K562 (cell line): ENCODE measurements around the gene SLC25A29. TPM values are rescaled to one million over a fixed set of nuclear protein-coding genes. Genes with fewer than 3 reads are reported as not detected.
A peak's percentile ranks its signal among the peaks of the same experiment; 100 is the strongest.
"Not testable (repeated sequence)": the region's sequence is repeated elsewhere in the genome, so short reads cannot be mapped to it uniquely, and the experiment has no call there.

ENCODE experiments used
- ATAC-seq: fragments of 200-7000 bp; cut with Tn5 transposase; 3 replicates; pipeline ENCODE4 v1.9.1; 2020; ENCODE audit warnings: moderate library complexity
- BruUV-seq: library from RNA; stranded (reverse); fragments of 400-500 nt; replicated peaks from 2 replicates; lab custom pipeline; 2021; lab: Mats Ljungman, UMichigan
- CTCF ChIA-PET: fragments of 300-600 bp; formaldehyde crosslinking; extraction: SDS; loops from one replicate; lab custom pipeline; 2021; ENCODE audit warnings: low intra/inter-chr PET ratio; lab: Yijun Ruan, JAX
- POLR2A ChIA-PET: fragments of 300-600, 350-650 bp; sonication (Branson Sonifier 250); formaldehyde crosslinking; extraction: SDS; loops from one replicate; lab custom pipeline; 2021; ENCODE audit warnings: antibody characterized with exemption, inconsistent platforms; lab: Yijun Ruan, JAX
- DNase-seq, 4 experiments: peaks; one replicate each; pipeline versions ENCODE4 v3.0.0 to v3.0.0-alpha.2; 2011 to 2018; ENCODE audit warnings: low spot score in 3 of 4, mixed read lengths in 3 of 4; ENCODE audit errors: extremely low read depth in 1 of 4
- FAIRE-seq: peaks from 2 replicates; lab custom pipeline; 2011; peaks lifted over from hg19 to GRCh38; lab: Jason Lieb, UNC
- H2AFZ ChIP-seq: 2 replicates; pipeline ENCODE4 v1.6.0; 2011; ENCODE audit warnings: low read depth, low read length, control low read depth, inconsistent platforms
- H3K27ac ChIP-seq: fragments of 200-600 bp; 3 replicates; pipeline ENCODE4 v1.8.0; 2011; ENCODE audit warnings: low read depth, mild to moderate bottlenecking, control low read depth, inconsistent platforms, low read length, moderate library complexity, mixed read lengths; ENCODE audit errors: extremely low read depth
- H3K27me3 ChIP-seq, 2 experiments: fragments of 300-600 bp in 1 of 2; 2 replicates in 1 of 2; 3 replicates in 1 of 2; pipeline versions ENCODE4 v1.6.0 to v1.8.0; 2011; ENCODE audit warnings: inconsistent platforms in 2 of 2, low read length in 2 of 2, mild to moderate bottlenecking in 1 of 2, mixed read lengths in 1 of 2, moderate library complexity in 1 of 2; ENCODE audit not compliant: control insufficient read depth in 2 of 2, insufficient read depth in 2 of 2
- H3K36me3 ChIP-seq: fragments of 300-600 bp; 3 replicates; pipeline ENCODE4 v1.8.0; 2011; ENCODE audit warnings: mild to moderate bottlenecking, low read length, inconsistent platforms; ENCODE audit not compliant: control insufficient read depth, insufficient read depth
- H3K4me1 ChIP-seq, 2 experiments: fragments of 200-600 bp in 1 of 2; replicated peaks in 1 of 2; 2 replicates in 1 of 2; 3 replicates in 1 of 2; pipeline versions ENCODE4 v1.5.1 to v1.8.0; 2011; ENCODE audit warnings: inconsistent platforms in 2 of 2, low read length in 2 of 2, mild to moderate bottlenecking in 1 of 2, mixed read lengths in 1 of 2, moderate library complexity in 1 of 2; ENCODE audit not compliant: control insufficient read depth in 2 of 2, insufficient read depth in 2 of 2
- H3K4me2 ChIP-seq: 2 replicates; pipeline ENCODE4 v1.6.1; 2011; ENCODE audit warnings: low read length, control low read depth, inconsistent platforms, mixed read lengths; ENCODE audit not compliant: insufficient read depth
- H3K4me3 ChIP-seq: fragments of 200-600 bp; sonication (generic), shearing (Covaris generic); 2 replicates; pipeline ENCODE4 v1.5.1; 2016; ENCODE audit warnings: control low read depth, inconsistent platforms
- H3K79me2 ChIP-seq: fragments of 200-600 bp; 3 replicates; pipeline ENCODE4 v1.8.0; 2011; ENCODE audit warnings: low read length, inconsistent platforms; ENCODE audit not compliant: control insufficient read depth, insufficient read depth
- H3K9ac ChIP-seq, 2 experiments: 2 replicates each; pipeline versions ENCODE4 v1.6.0 to v1.6.1; 2011; ENCODE audit warnings: low read depth in 2 of 2, low read length in 2 of 2, control low read depth in 1 of 2, inconsistent platforms in 1 of 2, mild to moderate bottlenecking in 1 of 2, mixed read lengths in 1 of 2; ENCODE audit not compliant: insufficient read depth in 1 of 2
- H3K9me1 ChIP-seq: one replicate; pipeline ENCODE4 v1.6.0; 2011; ENCODE audit warnings: inconsistent platforms, mild to moderate bottlenecking, low read length, moderate library complexity; ENCODE audit not compliant: control insufficient read depth, insufficient read depth
- H3K9me3 ChIP-seq: replicated peaks from 2 replicates; pipeline ENCODE4 v1.5.1; 2011; ENCODE audit warnings: low read depth, low read length, inconsistent platforms; ENCODE audit not compliant: control insufficient read depth, insufficient read depth
- H4K20me1 ChIP-seq: replicated peaks from 2 replicates; pipeline ENCODE4 v1.6.1; 2011; ENCODE audit warnings: low read length, inconsistent platforms, mixed read lengths; ENCODE audit not compliant: control insufficient read depth, insufficient read depth
- CBFA2T2 ChIP-seq: fragments of 450-650 bp; conservative IDR thresholded peaks from 2 replicates; pipeline ENCODE4 v1.6.1; 2017; ENCODE audit warnings: mild to moderate bottlenecking
- CEBPG ChIP-seq, 3 experiments: fragments of 200-800 bp in 1 of 3; sonication (Bioruptor generic) in 1 of 3; sonication (generic) in 1 of 3; formaldehyde crosslinking in 1 of 3; IDR thresholded peaks in 2 of 3; conservative IDR thresholded peaks in 1 of 3; 2 replicates each; pipeline versions ENCODE4 v1.6.1 to v1.8.0; 2016 to 2022; ENCODE audit warnings: missing compliant biosample characterization in 2 of 3, missing genetic modification characterization in 2 of 3, mild to moderate bottlenecking in 1 of 3, missing genetic modification reagents in 1 of 3
- FOXA1 ChIP-seq: fragments of 450-650 bp; IDR thresholded peaks from 2 replicates; pipeline ENCODE4 v1.6.1; 2016; ENCODE audit warnings: mild to moderate bottlenecking, borderline replicate concordance
- KAT8 ChIP-seq: fragments of 450-650 bp; IDR thresholded peaks from 2 replicates; pipeline ENCODE4 v1.6.1; 2016; ENCODE audit warnings: low read depth, mild to moderate bottlenecking
- NCOA6 ChIP-seq: fragments of 450-650 bp; IDR thresholded peaks from 2 replicates; pipeline ENCODE4 v1.6.1; 2017; ENCODE audit warnings: mild to moderate bottlenecking
- POLR2G ChIP-seq: fragments of 200-400 bp; formaldehyde crosslinking; IDR thresholded peaks from 2 replicates; pipeline ENCODE4 v1.6.1; 2017; ENCODE audit warnings: low read depth, mild to moderate bottlenecking, antibody characterized with exemption, low read length, moderate library complexity
- WGBS: fragments of 100-300 bp; shearing (Covaris generic); methylation state at CpG from one replicate; pipeline ENCODE4 v1.1.6; 2016; ENCODE audit warnings: low coverage, mixed read lengths; ENCODE audit not compliant: insufficient coverage; ENCODE audit errors: missing lambda C conversion rate; 5-methylcytosine and 5-hydroxymethylcytosine counted together
- in situ Hi-C: fragments of 300-500 bp; cut with MboI; formaldehyde crosslinking; loops from 4 replicates; pipeline ENCODE4 v1.15.0; 2018; ENCODE audit warnings: inconsistent platforms, mixed read lengths
- intact Hi-C: fragments of 100-400 bp; cut with micrococcal nuclease; formaldehyde crosslinking; loops from 2 replicates; pipeline ENCODE4 v1.14.2; 2022
- polyA plus RNA-seq, 8 experiments: library from polyadenylated mRNA; depleted of rRNA in 4 of 8; stranded (reverse) in 5 of 8; unstranded in 3 of 8; fragments of >200 nt; fragmentation: Nextera tagmentation in 2 of 8; fragmentation: Illumina TruSeq in 1 of 8; extraction: Ambion mirVana in 2 of 8; extraction: Trizol in 1 of 8; gene quantifications; 2 replicates each; pipeline versions ENCODE4 v1.2.1 to v1.2.3, GENCODE V29; 2011 to 2014; ENCODE audit warnings: inconsistent platforms in 1 of 8, missing spikeins in 1 of 8
- total RNA-seq, 7 experiments: library from RNA; depleted of rRNA in 6 of 7; stranded (reverse); fragments of >200 nt in 6 of 7; fragmentation: Illumina TruSeq in 2 of 7; extraction: Trizol in 2 of 7; gene quantifications; 2 replicates each; pipeline versions ENCODE4 v1.2.1 to v1.2.3, GENCODE V29; 2011 to 2021; ENCODE audit warnings: low replicate concordance in 1 of 7

SLC25A29 gene
- total and polyA plus RNA-seq, 9 of the 15 experiments (the other 6 are each of a cell fraction or from before 2014, with no cell fraction given), result 0.07 to 17.5 (median 4.8) TPM

DNA sequence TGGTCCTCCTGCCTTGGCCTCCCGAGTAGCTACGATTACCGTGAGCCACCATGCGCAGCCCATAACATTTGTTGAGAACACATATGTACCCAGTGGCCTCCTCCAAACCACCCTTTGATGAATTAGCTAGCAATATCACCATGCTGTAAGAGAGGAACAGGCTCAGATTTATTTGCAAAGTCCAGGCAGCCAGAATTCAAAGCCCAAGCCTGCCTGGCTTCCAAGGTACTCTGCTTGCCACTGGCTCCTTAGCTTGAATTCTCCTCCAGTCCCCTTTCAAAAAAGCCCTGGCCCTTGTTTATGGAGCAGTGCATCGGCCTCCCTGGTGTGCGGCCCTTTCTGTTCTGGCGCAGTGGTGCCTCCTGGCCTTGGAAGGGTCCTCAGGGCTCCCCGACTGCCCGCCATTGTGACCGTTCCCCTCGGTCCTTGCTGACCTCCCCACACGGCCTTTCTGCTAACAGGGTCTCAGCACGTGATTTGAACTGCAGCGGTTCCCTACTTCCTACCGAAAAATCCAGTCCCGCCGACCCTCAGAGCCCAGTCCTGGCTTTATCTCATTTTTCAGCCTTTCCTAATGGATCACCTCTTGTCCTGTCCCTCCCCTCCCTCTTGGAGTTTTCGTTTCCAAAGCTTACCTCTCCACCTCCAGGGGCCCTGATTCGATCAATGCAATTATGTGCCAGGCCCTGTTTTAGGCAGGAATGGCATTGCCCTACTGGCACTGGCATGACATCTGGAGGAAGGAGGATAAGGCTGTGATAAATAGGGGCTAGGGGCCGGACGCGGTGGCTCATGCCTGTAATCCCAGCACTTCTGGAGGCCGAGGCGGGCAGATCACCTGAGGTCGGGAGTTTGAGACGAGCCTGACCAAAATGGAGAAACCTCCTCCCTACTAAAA, 22.0 kb downstream of the SLC25A29 start:
- H3K4me1 ChIP-seq, result peaks cover 0 to 27% of the 10 kb centered on the region in 2 experiments; a peak in 3 of 5 replicates
- FAIRE-seq (no peak), ATAC-seq (no peak), DNase-seq (no peak)
- peaks cover 26% of the 10 kb centered on the region; the same call in 1 of the 3 replicates for H3K36me3 ChIP-seq
- no peak overlapping the region for H3K4me3 ChIP-seq
- peak overlapping the region in 1 of 2 experiments; percentile 97; a peak in 2 of 4 replicates for H3K9ac ChIP-seq
- TF ChIP-seq POLR2G (peak; percentile 46; the same call in 1 of the 2 replicates), FOXA1 (no peak), CEBPG (CRISPR knock-in tag; IDR thresholded peaks at IDR 0.05) (no peak), CEBPG (tag; conservative IDR thresholded peaks at IDR 0.05 in 1 of 2, IDR thresholded peaks at IDR 0.05 in 1 of 2) (no peak), NCOA6 (no peak), KAT8 (no peak), CBFA2T2 (no peak)
- peak overlapping the region; percentile 96; the same call in 1 of the 3 replicates for H3K27ac ChIP-seq
- H3K4me2 ChIP-seq, result peak overlapping the region; percentile 75; the same call in 1 of the 2 replicates
- H3K9me1 ChIP-seq, result no peaks in the 10 kb centered on the region
- intact Hi-C loops, result no loop called here
- in situ Hi-C loops, result no loop called here
- H4K20me1 ChIP-seq, result 0 out of 2 replicates have a peak, but pooled peaks cover 3% of the 10 kb centered on the region
- ChIA-PET CTCF (interaction anchor here (0.7 kb wide), 1 partner anchor 116 kb away, joined by 3 read pairs; no protein-coding TSS in a partner anchor), POLR2A (interaction anchor here (0.6 to 3.3 kb wide), 7 partner anchors 11 to 393 kb away, joined by 3 to 11 read pairs (median 4); no protein-coding TSS in a partner anchor)
- WGBS, result 72% methylated on average over 25 of the region's 26 CpGs
- no peaks in the 10 kb centered on the region for H3K9me3 ChIP-seq
- H3K27me3 ChIP-seq, result no peaks in the 10 kb centered on the region
- peaks cover 12% of the 10 kb centered on the region; the same call in 2 of the 3 replicates for H3K79me2 ChIP-seq
- H2AFZ ChIP-seq, result 0 out of 2 replicates have a peak overlapping the region, but pooled peaks have one; percentile 68
- no TSS peak for BruUV-seq

DNA sequence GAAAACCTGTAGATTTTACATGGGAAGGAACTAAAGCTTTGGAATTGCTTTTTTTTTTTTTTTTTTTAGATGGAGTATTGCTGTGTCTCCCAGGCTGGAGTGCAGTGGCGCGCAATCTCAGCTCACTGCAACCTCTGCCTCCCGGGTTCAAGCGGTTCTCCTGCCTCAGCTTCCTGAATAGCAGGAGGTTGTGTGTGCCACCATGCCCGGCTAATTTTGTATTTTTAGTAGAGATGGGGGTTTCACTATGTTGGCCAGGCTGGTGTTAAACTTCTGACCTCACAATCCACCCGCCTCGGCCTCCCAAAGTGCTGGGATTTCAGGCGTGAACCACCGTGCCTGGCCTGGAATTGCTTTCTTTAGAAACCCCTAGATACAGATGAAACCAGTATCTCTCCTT, 22.8 kb downstream of the SLC25A29 start:
- POLR2A ChIA-PET, result interaction anchor here (0.6 to 3.3 kb wide), 6 partner anchors 12 to 104 kb away, joined by 3 to 11 read pairs (median 4); no protein-coding TSS in a partner anchor
- H3K4me2 ChIP-seq, H2AFZ ChIP-seq, CTCF ChIA-PET, H3K9me3 ChIP-seq, H3K27me3 ChIP-seq, ATAC-seq, H3K9ac ChIP-seq, H4K20me1 ChIP-seq, BruUV-seq, H3K9me1 ChIP-seq, FAIRE-seq, in situ Hi-C loops, H3K4me3 ChIP-seq, intact Hi-C loops, DNase-seq, H3K27ac ChIP-seq: not testable (repeated sequence)
- Histone ChIP-seq H3K79me2 (peaks cover 20% of the 10 kb centered on the region), H3K4me1 (peaks cover 0 to 30% of the 10 kb centered on the region in 2 experiments; a peak in 3 of 5 replicates), H3K36me3 (peaks cover 34% of the 10 kb centered on the region; the same call in 1 of the 3 replicates)
- WGBS, result 88% methylated on average over 5 of the region's 9 CpGs
